Measurements from ENCODE around the gene CDCA3. TPM values are rescaled to one million over a fixed set of nuclear protein-coding genes. Genes with fewer than 3 reads are reported as not detected.

CDCA3 gene
- total RNA-seq, 1 experiment from 2014 or later = 61.8 TPM

- TF ChIP-seq AFF4 (CRISPR knock-in tag; IDR thresholded peaks at IDR 0.05; ENCODE audit: borderline replicate concordance) = no peak
- TF ChIP-seq ATF3 (CRISPR knock-in tag; conservative IDR thresholded peaks at IDR 0.05) = no peak
- no peak for TF ChIP-seq GTF2I (CRISPR knock-in tag; conservative IDR thresholded peaks at IDR 0.05)
- peak; percentile 46; the same call in 1 of the 2 replicates for TF ChIP-seq FOXP4 (CRISPR knock-in tag; IDR thresholded peaks at IDR 0.05)
- TF ChIP-seq KAT7 (CRISPR knock-in tag; IDR thresholded peaks at IDR 0.05; ENCODE audit: borderline replicate concordance) = no peak
- no peak for TF ChIP-seq RELA (CRISPR knock-in tag; IDR thresholded peaks at IDR 0.05; ENCODE audit: borderline replicate concordance)
- TF ChIP-seq ZNF425 (CRISPR knock-in tag; conservative IDR thresholded peaks at IDR 0.05) = no peak
- peak; percentile 64; the same call in 1 of the 2 replicates for TF ChIP-seq TP53 (CRISPR knock-in tag; IDR thresholded peaks at IDR 0.05)
- TF ChIP-seq HMGA2 (CRISPR knock-in tag; IDR thresholded peaks at IDR 0.05) = no peak
- 0 out of 2 replicates have a peak, but pooled peaks have one; percentile 9 for TF ChIP-seq GABPB1 (CRISPR knock-in tag; IDR thresholded peaks at IDR 0.05)
- 0 out of 2 replicates have a peak, but pooled peaks have one; percentile 49 for TF ChIP-seq MYBL2 (CRISPR knock-in tag; IDR thresholded peaks at IDR 0.05)
- peak; percentile 56 for TF ChIP-seq SP1 (CRISPR knock-in tag; conservative IDR thresholded peaks at IDR 0.05)
- 0 out of 2 replicates have a peak, but pooled peaks have one; percentile 10 for TF ChIP-seq ZNF416 (CRISPR knock-in tag; IDR thresholded peaks at IDR 0.05)
- TF ChIP-seq ZNF121 (CRISPR knock-in tag; IDR thresholded peaks at IDR 0.05) = peak; percentile 21; the same call in 1 of the 2 replicates
- TF ChIP-seq ATF2 (CRISPR knock-in tag; IDR thresholded peaks at IDR 0.05; ENCODE audit: borderline replicate concordance, low read depth) = no peak
These were observed 16.5 kb upstream of the CDCA3 start, which contains the start of gene TPI1 (continued) for GRCh38 chr12:6867413-6868210.
